ENCODE measurements around the gene SYT5. TPM values are rescaled to one million over a fixed set of nuclear protein-coding genes. Genes with fewer than 3 reads are reported as not detected.

The SYT5 gene
- total and polyA plus RNA-seq, 9 of the 15 experiments (the other 6 are each of a cell fraction or from before 2014, with no cell fraction given), result 1.3 to 20.9 (median 8.8) TPM

DNA sequence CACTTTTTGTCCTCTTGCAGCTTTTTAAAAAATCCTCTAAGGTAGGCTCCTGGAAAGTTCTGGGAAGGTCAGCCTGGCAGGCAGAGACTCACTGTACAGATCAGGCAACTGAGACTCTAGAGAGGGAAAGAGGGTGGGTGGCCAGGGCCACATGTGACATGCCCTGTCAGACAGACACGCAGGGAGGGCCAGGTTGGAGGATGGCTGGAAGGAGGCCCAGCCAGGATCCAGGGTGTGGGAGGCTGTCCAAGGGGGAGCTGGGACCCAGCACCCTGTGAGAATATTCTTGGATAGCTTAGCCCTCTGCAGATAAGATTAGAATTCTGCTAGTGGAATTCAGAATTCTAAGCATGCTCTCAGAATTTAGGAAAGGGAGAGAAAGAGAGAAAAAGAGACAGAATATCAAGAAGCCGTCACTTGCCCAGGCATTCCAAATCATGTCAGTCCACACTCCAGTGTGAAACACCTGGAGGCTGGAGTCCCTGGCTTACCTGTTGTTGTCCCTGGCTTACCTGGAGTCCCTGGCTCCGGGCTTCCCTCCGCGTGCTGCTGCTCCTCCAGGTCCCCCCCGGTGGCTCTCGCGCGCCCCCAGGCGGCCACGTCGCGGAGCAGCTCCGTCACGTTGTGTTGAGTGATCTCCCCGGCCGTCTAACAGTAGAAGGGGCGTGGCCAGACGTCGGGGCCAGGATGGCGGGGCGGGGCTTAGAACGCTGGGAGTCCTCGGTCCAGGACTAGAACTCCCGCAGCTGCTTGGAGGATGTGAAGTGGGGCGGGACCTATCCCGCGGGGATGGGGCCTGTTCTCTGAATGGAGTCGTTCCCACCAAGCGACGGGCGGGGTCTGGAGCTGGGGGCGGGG is 19.7 kb downstream of the SYT5 start (continued):
- no peak for TF ChIP-seq NFIX (CRISPR knock-in tag; IDR thresholded peaks at IDR 0.05; ENCODE audit: low read depth)
- TF ChIP-seq, protein P1, sequence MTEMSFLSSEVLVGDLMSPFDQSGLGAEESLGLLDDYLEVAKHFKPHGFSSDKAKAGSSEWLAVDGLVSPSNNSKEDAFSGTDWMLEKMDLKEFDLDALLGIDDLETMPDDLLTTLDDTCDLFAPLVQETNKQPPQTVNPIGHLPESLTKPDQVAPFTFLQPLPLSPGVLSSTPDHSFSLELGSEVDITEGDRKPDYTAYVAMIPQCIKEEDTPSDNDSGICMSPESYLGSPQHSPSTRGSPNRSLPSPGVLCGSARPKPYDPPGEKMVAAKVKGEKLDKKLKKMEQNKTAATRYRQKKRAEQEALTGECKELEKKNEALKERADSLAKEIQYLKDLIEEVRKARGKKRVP (CRISPR knock-in tag; IDR thresholded peaks at IDR 0.05), result no peak
- peak; percentile 93 for TF ChIP-seq CREM (IDR thresholded peaks at IDR 0.05; ENCODE audit: low read depth)
- TF ChIP-seq, protein P2, sequence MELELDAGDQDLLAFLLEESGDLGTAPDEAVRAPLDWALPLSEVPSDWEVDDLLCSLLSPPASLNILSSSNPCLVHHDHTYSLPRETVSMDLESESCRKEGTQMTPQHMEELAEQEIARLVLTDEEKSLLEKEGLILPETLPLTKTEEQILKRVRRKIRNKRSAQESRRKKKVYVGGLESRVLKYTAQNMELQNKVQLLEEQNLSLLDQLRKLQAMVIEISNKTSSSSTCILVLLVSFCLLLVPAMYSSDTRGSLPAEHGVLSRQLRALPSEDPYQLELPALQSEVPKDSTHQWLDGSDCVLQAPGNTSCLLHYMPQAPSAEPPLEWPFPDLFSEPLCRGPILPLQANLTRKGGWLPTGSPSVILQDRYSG (tag; conservative IDR thresholded peaks at IDR 0.05; ENCODE audit: low read depth), result no peak
- TF ChIP-seq HNRNPK (IDR thresholded peaks at IDR 0.05; ENCODE audit: low read depth, low read length, poor library complexity, severe bottlenecking), result no peak
- TF ChIP-seq YY1 (IDR thresholded peaks at IDR 0.05; ENCODE audit: borderline replicate concordance in 1 of 3, control insufficient read depth in 1 of 3, extremely low read depth in 1 of 3, insufficient read depth in 3 of 3, insufficient read length in 1 of 3, insufficient replicate concordance in 2 of 3, low read depth in 1 of 3, low read length in 2 of 3), result peak in 2 of 3 experiments; percentile 35 to 73
- no peak for TF ChIP-seq EZH2 (IDR thresholded peaks at IDR 0.05; ENCODE audit: borderline replicate concordance, low read depth, low read length)
- no peak for TF ChIP-seq EWSR1 (IDR thresholded peaks at IDR 0.05; ENCODE audit: borderline replicate concordance, low read depth, partially characterized antibody)
- TF ChIP-seq ZNF282 (CRISPR knock-in tag; IDR thresholded peaks at IDR 0.05), result no peak
- TF ChIP-seq NCOR1 (IDR thresholded peaks at IDR 0.05), result peak; percentile 35; the same call in 1 of the 2 replicates
- TF ChIP-seq NR2C1 (IDR thresholded peaks at IDR 0.05), result no peak
- TF ChIP-seq NR2C1 (tag; IDR thresholded peaks at IDR 0.05), result no peak
- no peak for TF ChIP-seq PHTF2 (CRISPR knock-in tag; IDR thresholded peaks at IDR 0.05)
- peak; percentile 87 for TF ChIP-seq CREB3L1 (IDR thresholded peaks at IDR 0.05; ENCODE audit: borderline replicate concordance, low read depth)
- TF ChIP-seq, protein P3, sequence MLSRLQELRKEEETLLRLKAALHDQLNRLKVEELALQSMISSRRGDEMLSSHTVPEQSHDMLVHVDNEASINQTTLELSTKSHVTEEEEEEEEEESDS (CRISPR knock-in tag; IDR thresholded peaks at IDR 0.05), result no peak
- TF ChIP-seq SPI1 (IDR thresholded peaks at IDR 0.05; ENCODE audit: borderline replicate concordance, low read depth, low read length), result no peak
- TF ChIP-seq PATZ1 (CRISPR knock-in tag; IDR thresholded peaks at IDR 0.05; ENCODE audit: borderline replicate concordance), result no peak
- no peak for TF ChIP-seq NFE2L1 (tag; IDR thresholded peaks at IDR 0.05; ENCODE audit: borderline replicate concordance, low read depth)
